Right atrium auricular region (tissue), 2 donors: ENCODE results near the gene ZBTB16. TPM values are rescaled to one million over a fixed set of nuclear protein-coding genes. Genes with fewer than 3 reads are reported as not detected.

Experiments
- DNase-seq: peaks from one replicate; pipeline ENCODE4 v3.0.0-alpha.2; 2019; ENCODE audit warnings: low spot score
- H3K27ac ChIP-seq, 2 donors: fragments of 200-600 bp; sonication (generic); 1 replicate in 1 of 2; 2 replicates in 1 of 2; pipeline ENCODE4 v1.5.1; 2016 to 2019
- H3K27me3 ChIP-seq, 2 donors: fragments of 200-600 bp; sonication (generic); one replicate each; pipeline versions ENCODE4 v1.5.1 to v1.6.0; 2017 to 2019
- H3K36me3 ChIP-seq: fragments of 200-600 bp; sonication (generic); one replicate; pipeline ENCODE4 v1.5.1; 2016
- H3K4me1 ChIP-seq, 2 donors: fragments of 200-600 bp; sonication (generic); one replicate each; pipeline versions ENCODE4 v1.5.1 to v1.6.0; 2017 to 2019
- H3K4me3 ChIP-seq, 2 donors: fragments of 200-600 bp; sonication (generic); 1 replicate in 1 of 2; 2 replicates in 1 of 2; pipeline ENCODE4 v1.5.1; 2017 to 2019; ENCODE audit warnings: mild to moderate bottlenecking in 1 of 2, moderate library complexity in 1 of 2
- H3K9me3 ChIP-seq, 2 donors: fragments of 200-600 bp; sonication (generic); one replicate each; pipeline ENCODE4 v1.5.1; 2019
- CTCF ChIP-seq, 2 donors: fragments of 200-600 bp; sonication (generic); IDR thresholded peaks; one replicate each; pipeline ENCODE4 v1.5.1; 2019; ENCODE audit warnings: antibody characterized with exemption in 2 of 2
- total RNA-seq, 2 donors: library from RNA; depleted of rRNA; stranded (reverse); fragments of >200 nt; gene quantifications; one replicate each; pipeline ENCODE4 v1.1.0, GENCODE V29; 2016

Gene ZBTB16
- total RNA-seq, 2 donors from 2014 or later, result 65.5 to 101 TPM

GRCh38 chr11:114175706-114176105, 116.2 kb downstream of the ZBTB16 start:
- Histone ChIP-seq H3K36me3 (peaks cover 6% of the 10 kb centered on the region), H3K4me3 (no peak overlapping the region), H3K27me3 (no peaks in the 10 kb centered on the region), H3K27ac (peak overlapping the region; percentile 99), H3K4me1 (peaks cover 0 to 97% of the 10 kb centered on the region in 2 donors), H3K9me3 (no peaks in the 10 kb centered on the region)
- no peak for TF ChIP-seq CTCF (IDR thresholded peaks at IDR 0.05)
- no peak for DNase-seq

DNA sequence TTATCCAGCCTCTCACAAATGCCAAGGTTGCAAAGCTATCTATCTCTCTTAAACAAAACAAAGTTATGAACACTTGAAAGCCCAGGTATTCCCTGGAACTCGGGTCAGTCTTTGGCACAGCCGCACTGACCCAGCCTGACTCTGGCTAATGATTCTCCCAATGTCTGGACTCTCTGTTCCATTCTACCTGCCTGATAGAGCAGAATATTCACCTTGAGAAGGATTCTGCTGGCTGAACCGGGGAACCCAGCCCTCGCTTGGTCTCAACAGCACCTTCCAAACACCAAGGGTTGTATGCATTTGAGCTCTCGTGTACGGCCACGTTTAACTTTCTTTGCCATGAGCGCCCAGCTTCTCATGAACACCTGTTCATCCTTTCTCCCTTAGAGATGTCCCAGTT, 116.8 kb downstream of the ZBTB16 start:
- no peak for DNase-seq
- Histone ChIP-seq H3K27ac (peak overlapping the region; percentile 99), H3K4me1 (peaks cover 0 to 97% of the 10 kb centered on the region in 2 donors), H3K4me3 (no peak overlapping the region), H3K36me3 (peaks cover 8% of the 10 kb centered on the region), H3K9me3 (no peaks in the 10 kb centered on the region), H3K27me3 (no peaks in the 10 kb centered on the region)
- no peak for TF ChIP-seq CTCF (IDR thresholded peaks at IDR 0.05)

DNA sequence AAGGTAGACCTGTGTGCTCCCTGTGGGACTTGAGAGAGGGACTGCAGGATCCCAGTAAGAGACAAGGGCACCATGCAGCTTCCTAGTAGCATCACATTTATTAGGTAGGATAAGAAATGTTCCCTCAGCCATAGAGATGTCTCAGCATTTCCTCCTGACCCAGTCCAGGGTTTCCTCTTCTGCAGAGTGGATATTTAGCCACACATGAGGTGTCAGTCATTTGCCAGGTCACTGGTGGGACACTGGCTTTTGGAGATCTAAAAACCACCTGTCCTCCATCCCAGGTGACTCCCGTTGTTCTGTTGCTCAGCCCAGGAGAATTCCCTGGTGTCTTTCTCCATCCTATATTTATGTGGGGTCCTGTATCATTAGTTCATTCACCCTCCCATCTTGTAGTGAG, 119.1 kb downstream of the ZBTB16 start:
- peaks cover 7% of the 10 kb centered on the region for H3K36me3 ChIP-seq
- H3K4me1 ChIP-seq, result peaks cover 0 to 97% of the 10 kb centered on the region in 2 donors
- H3K4me3 ChIP-seq, result no peak overlapping the region
- no peaks in the 10 kb centered on the region for H3K27me3 ChIP-seq
- peak overlapping the region; percentile 99 for H3K27ac ChIP-seq
- no peaks in the 10 kb centered on the region for H3K9me3 ChIP-seq
- TF ChIP-seq CTCF (IDR thresholded peaks at IDR 0.05), result no peak
- DNase-seq, result no peak

GRCh38 chr11:114179234-114179941, 119.9 kb downstream of the ZBTB16 start:
- Histone ChIP-seq H3K4me3 (peak overlapping the region; percentile 1 to 39), H3K4me1 (peaks cover 0 to 93% of the 10 kb centered on the region in 2 donors), H3K27me3 (no peaks in the 10 kb centered on the region), H3K9me3 (no peaks in the 10 kb centered on the region), H3K27ac (peak overlapping the region; percentile 99), H3K36me3 (peaks cover 15% of the 10 kb centered on the region)
- DNase-seq, result peak; percentile 97
- TF ChIP-seq CTCF (IDR thresholded peaks at IDR 0.05), result no peak

DNA sequence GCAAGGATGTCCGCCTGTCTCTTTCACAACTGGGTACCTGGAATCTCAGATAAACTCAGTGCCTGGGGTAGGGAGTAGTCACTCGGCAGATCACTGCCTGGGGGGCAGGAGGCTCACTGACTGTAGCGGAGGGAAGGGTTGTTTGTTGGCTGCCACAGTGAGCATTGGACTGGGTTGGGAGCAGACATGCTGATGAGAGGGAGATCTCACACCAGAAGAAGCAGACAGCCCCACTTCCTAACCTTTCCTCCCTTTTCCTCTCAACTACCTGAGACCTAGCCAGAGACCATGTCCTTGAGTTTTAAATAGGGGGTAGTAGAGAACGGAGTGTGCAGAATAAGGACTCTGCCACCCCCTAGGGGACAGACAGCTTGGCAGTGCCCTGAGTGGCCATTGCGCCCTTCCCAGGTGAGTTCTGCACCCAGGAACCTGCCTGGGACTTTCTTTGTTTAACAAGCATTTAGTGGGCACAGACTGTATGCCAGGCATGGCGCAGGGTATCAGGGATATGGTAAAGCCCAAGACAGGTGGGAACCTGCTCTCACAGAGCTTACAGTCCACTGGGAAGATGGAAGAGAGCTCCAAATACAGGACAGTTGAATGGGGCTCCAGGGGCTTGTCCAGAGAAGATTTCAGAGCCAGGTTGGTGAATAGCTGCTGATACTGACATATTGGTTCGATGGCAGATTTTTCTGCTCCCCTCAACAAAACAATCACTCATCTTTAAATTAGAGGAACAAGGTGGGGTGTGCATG, 121.0 kb downstream of the ZBTB16 start:
- Histone ChIP-seq H3K9me3 (no peaks in the 10 kb centered on the region), H3K27me3 (no peaks in the 10 kb centered on the region), H3K27ac (peak overlapping the region; percentile 99), H3K4me3 (peak overlapping the region; percentile 1 to 39), H3K4me1 (peaks cover 0 to 85% of the 10 kb centered on the region in 2 donors), H3K36me3 (peaks cover 18% of the 10 kb centered on the region)
- peak; percentile 36 to 72 for TF ChIP-seq CTCF (IDR thresholded peaks at IDR 0.05)
- DNase-seq, result no peak
